GM21576 (cell line): ENCODE measurements around the gene YIPF6.
A peak's percentile ranks its signal among the peaks of the same experiment; 100 is the strongest.
"Not testable (repeated sequence)": the region's sequence is repeated elsewhere in the genome, so short reads cannot be mapped to it uniquely, and the experiment has no call there.

Source experiments
- ATAC-seq: cut with Tn5 transposase; IDR thresholded peaks from one replicate; pipeline ENCODE4 v1.9.1; 2021; ENCODE audit warnings: mild to moderate bottlenecking, moderate library complexity; ENCODE audit not compliant: unreplicated experiment

The YIPF6 gene, protein sequence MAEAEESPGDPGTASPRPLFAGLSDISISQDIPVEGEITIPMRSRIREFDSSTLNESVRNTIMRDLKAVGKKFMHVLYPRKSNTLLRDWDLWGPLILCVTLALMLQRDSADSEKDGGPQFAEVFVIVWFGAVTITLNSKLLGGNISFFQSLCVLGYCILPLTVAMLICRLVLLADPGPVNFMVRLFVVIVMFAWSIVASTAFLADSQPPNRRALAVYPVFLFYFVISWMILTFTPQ

DNA sequence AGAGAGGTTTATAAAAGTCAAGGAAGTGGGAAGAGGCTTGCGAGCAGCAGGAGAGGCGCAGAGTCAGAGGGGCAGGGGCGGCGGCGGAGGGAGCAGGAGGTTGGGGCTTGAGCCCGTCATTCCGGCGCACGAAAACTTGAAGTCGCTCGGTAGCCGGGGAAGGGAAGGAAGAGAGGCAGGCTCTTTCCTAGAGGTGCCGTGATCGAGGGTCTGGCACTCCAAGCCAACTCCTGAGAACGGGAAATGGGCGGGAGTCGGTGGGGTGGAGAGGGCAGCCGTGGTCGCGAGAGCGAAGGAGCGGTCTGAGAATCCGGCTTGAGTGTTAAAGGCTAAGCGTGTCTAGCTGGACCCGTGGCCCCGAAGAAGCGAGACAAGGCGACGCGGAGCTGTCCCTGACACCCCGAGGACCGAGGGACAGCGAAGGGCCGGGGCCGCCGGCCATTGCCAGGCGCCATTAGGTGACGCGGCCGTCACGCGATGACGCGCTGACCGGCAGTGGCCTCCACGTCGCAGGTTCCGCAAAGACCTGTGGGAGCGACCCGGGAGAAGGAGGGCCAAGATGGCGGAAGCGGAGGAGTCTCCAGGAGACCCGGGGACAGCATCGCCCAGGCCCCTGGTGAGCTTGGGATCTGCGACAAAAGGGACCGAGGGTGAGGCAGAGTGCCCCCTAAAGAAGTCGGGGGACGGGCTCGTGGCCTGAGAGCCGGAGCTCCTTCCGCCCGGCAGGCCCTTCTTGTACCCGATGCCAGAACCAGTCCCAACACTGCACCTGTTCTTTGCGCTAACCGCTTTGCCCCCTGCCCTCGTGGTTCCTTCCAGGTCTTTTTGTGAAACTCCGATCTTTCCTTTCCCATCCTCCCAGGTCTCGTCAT lies at the start of gene YIPF6:
Gene YIPF6, plus strand, starts transcription at position 544 of the 872 bp plus-strand sequence. Its CDS starts 16 bp downstream, at position 560.
- ATAC-seq = peak; percentile 97

DNA sequence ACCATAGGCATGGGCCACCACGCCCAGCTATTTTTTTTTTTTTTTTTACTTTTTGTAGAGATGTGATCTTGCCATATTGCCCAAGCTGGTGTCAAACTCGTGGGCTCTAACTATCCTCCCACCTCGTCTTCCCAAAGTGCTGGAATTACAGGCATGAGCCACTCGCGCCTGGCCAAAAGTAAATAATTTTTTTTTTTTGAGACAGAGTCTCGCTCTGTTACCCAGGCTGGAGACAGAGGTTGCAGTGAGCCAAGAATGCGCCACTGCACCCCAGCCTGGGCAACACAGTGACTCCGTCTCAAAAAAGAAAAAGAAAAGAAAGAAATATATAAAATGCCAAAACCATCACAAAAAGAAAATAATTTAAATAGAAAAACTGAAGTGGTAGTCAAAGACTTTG lies 47.1 kb upstream of the YIPF6 start:
- ATAC-seq = no peak

DNA sequence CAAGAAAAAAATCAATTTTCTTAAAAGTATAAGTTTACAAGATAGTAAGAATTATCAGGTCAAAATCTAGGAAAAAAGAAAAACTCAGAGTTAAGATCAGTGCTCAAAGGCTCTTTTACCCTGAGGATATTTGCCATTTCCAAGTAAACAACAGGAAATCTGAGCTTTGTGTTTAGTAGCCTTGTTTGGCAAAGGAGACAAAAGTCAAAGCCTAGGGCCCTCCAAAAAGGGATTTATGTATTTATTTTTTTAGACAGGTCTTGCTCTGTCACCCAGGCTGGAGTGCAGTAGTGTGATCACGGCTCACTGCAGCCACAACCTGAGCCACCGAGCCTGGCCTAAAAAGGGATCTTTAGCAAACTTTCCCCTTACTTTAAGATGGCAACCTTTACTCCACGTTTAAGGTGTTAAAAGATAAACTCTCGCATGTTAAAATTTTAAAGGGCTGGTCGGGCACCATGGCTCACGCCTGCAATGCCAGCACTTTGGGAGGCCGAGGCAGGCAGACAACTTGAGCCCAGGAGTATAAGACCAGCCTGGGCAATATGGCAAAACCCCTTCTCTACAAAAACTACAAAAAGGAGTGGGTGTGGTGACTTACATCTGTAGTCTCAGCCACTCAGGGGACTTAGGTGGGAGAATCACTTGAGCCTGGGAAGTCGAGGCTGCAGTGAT lies 44.2 kb upstream of the YIPF6 start:
- no peak for ATAC-seq

DNA sequence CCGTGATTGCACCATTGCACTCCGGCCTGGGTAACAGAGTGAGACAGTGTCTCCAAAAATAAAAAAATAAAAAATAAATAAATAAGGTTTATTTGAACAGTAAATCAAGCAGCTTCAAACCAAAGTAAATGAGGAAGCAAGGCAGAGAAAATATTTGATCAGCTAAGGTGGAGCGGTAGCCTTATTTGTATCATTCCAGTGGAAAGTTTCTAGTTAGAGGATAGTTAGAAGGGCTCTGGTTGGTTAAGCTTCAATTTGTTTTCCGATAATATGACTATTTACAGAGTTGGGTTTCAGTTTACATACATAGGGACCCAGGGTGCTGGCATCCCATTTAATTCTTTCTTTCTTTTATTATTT lies 43.7 kb upstream of the YIPF6 start:
- ATAC-seq = no peak

DNA sequence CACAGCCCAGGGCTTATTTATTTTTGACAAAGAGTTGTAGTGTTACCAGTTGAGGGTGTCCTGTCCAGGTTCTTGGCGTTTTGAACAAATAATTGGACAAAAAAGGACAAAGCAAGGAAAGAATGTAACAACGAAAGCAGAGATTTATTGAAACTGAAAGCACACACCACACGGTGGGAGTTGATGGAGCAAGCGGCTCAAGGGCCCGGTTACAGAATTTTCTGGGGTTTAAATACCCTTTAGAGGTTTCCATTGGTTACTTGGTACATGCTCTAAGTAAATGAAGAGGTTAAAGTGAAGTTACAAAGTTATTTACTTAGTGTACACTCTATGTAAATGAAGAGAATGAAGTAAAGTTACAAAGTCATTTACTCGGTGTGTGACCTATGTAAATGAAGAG lies 37.8 kb upstream of the YIPF6 start:
- no peak for ATAC-seq

DNA sequence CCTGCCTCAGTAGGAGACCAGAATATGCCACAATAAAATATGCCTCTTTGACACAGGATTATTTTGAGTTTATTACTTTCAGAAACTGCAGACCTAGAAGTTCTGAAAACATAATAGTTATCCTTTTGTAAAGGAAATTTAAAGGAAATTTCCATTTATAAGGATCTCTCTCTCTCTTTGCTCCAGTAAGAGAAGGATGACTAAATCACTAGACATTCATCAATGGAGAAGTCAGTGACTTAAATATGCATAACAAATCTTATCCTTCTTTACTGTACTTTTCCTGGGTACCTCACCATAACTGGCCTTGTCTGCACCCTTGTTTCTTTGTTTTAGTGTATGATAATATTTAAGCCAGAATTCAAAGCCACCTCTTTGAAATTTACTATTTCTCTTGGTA lies 37.3 kb upstream of the YIPF6 start:
- ATAC-seq = no peak

DNA sequence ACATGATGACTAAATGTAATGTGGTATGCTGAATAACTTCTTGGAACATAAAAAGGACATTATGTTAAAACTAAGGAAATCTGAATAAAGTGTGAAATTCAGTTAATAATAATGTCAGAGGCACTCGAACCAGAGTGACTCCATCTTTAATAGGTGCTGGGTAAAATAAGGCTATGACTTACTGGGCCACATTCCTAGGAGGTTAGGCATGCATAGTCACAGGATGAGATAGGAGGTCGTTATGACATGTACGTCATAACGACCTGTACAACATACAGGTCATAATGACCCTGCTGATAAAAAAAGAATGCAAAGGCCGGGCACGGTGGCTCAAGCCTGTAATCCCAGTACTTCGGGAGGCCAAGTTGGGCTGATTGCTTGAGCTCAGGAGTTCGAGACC lies 36.7 kb upstream of the YIPF6 start:
- no peak for ATAC-seq

DNA sequence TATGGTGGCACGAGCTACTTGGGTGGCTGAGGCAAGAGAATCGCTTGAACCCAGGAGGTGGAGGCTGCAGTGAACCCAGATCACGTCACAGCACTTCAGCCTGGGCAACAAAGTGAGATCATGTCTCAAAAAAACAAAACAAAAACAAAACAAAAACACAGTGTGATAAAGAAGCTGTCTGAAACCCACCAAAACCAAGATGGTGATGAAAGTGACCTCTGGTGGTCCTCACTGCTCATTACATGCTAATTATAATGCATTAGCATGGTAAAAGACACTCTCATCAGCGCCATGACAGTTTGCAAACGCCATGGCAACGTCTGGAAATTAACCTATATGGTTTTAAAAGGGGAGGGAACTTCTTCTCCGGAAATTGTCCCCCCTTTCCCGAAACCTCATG lies 36.2 kb upstream of the YIPF6 start:
- ATAC-seq = no peak

DNA sequence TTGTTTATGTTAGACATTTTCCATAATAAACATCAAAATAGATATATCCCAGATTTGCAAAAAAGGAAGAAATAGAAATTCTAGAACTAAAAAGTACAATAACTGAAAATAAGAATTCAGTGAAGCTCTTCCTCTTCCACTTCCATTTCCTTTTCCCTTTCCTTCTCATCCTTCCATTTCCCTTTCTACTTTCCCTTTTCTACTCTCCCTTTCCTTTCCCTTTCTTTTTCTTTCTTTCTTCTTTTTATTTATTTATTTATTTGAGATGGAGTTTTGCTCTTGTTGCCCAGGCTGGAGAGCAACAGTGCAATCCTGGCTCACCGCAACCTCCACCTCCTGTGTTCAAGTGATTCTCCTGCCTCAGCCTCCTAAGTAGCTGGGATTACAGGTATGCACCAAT lies 35.0 kb upstream of the YIPF6 start:
- ATAC-seq = no peak

DNA sequence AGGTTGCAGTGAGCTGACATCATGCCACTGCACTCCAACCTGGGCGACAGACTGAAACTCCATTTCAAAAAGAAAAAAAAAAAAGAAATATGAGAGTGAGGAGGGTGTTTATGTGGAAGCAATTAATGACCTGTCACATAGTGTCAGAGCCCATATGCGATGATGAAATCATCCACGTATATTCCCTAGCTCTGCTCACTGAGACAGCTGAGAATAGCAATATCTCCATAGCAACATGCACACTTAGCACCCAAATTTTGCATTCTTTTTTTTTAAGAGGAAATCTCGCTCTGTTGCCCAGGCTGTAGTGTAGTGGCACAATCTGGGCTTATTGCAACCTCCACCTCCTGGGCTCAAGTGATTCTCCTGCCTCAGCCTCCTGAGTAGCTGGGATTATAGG lies 34.1 kb upstream of the YIPF6 start:
- no peak for ATAC-seq

DNA sequence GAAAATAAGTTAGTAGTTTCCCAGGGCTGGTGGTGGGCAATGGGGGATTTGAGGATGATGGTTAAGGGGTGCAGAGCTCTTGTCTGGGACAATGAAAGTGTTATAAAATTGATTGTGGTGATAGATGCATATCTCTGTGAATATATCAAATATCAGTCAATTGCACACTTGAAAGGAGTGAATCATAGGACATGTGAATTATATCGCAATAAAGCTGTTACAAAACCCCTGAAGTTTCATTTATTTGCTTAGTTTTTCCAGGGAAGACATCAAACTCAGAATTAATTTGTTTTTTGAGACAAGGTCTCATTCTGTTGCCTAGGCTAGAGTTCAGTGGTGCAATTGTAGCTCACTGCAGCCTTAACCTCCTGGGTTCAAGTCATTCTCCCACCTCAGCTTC lies 17.9 kb upstream of the YIPF6 start:
- no peak for ATAC-seq

DNA sequence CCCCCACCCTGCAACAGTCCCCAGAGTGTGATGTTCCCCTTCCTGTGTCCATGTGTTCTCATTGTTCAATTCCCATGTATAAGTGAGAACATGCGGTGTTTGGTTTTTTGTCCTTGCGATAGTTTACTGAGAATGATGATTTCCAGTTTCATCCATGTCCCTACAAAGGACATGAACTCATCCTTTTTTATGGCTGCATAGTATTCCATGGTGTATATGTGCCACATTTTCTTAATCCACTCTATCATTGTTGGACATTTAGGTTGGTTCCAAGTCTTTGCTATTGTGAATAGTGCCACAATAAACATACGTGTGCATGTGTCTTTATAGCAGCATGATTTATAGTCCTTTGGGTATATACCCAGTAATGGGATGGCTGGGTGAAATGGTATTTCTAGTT lies 12.7 kb upstream of the YIPF6 start:
- not testable (repeated sequence) for ATAC-seq

DNA sequence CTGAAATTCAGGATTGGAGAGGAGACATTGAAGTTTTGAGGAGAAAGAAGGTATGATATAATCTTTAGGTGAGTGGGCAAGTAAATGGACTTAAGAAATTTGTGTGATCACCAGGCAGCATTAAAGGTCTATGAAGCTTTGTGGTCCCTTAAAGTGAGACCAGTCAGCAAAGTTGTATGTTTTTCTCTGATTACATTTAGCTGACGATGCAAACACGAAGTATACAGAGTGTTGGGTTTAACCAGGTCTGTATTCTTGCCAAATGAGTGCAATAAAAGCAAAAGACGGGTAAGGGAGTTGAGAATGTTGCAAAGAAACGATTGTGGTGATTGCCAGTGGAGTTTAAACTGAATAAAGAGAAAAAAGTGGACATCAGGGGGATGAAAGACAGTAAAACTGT lies 11.6 kb upstream of the YIPF6 start:
- no peak for ATAC-seq

DNA sequence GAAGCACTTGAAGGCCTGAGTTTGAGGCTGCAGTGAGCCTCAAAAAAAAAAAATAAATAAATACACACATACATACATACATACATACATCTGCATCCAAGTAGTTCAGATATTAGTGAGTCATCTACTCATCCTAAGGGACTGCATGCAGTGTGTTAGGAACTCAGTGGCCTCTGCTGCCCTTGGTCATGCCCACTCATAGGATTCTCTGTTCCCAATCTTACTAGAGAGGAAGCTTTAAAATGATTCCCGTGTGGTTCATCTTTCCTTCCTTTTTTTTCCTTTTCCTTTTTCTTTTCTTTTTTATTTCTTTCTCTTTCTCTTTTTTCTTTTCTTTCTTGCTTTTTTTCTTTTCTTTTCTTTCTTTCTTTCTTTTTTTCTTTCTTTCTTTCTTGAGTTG lies 10.9 kb upstream of the YIPF6 start:
- ATAC-seq = no peak

DNA sequence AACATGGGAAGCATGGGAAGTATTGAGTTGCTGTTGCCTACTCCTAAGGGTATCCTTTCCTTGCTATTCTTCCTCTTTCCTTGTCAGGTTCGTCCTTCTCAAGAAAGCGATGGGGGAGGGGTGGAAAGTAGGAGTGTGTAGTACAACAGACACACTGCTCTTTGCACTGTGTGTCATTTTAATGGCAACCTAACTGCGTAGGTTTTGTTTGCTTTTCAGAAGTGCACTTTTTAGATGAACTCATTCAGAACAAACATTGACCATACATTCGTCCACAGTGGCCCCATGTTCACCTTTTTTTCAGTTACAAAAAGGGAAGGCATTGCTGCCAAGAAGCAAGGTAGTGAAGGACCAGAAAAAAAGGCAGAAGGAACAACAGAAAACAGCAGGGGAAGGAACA lies 10.2 kb upstream of the YIPF6 start:
- ATAC-seq = no peak

DNA sequence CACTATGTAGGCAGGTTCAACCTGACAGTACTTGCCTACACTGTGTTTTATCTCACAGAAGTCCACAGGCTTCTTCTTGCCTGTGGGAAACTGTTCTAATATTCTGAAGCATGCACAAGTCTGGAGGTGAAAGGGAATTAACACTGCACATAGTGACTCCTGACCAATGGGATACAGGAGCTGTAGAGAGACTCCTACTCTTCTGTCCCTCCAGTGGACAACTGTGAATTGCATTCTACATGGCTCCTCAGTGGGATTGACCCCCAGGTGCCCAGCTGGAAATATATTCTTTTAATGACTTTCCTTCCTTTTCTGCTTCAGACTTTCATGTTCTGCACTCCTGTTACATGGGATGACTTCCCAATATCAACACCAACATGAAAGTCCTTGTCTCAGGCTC lies 8.2 kb upstream of the YIPF6 start:
- ATAC-seq = no peak

DNA sequence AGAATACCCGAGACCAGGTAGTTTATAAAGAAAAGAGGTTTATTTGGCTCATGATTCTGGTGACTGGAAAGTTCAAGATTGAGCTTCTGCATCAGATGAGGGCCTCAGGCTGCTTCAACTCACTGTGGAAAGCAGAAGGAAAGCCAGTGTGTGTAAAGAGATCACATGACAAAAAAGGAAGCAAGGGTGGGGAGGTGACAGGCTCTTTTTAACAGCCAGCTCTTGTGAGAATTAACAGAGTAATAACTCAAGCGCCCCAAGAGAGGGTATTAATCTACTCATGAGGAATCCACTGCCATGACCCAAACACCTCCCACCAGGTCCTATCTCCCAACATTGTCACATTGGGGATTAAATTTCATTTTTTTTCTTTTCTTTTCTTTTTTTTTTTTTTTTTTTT lies 6.3 kb upstream of the YIPF6 start:
- no peak for ATAC-seq

DNA sequence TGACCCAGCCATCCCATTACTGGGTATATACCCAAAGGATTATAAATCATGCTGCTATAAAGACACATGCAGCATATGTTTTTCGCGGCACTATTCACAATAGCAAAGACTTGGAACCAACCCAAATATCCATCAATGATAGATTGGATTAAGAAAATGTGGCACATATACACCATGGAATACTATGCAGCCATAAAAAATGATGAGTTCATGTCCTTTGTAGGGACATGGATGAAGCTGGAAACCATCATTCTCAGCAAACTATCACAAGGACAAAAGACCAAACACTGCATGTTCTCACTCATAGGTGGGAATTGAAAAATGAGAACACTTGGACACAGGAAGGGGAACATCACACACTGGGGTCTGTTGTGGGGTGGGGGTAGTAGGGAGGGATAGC lies 5.1 kb upstream of the YIPF6 start:
- not testable (repeated sequence) for ATAC-seq

DNA sequence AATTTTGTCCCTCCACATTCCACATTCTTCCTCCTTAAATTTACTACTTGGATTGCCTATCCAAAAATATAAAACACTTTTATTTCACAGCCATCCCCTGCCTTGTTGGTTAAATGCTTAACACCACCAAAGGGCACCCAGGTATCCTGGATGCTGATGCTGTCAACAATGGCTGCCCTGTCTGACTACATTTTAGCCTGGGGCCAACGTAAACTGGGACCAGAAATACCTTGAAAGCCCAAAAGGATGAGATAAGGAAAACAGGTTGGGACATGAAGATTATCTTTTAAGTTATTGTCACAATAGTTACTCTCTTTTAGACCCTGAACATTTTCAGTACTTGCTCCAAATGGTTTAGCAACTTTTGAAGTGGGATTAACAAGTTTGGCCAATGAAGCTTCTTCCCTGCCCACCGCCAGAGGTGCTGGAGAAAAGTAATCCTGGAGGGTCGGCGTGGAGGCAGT lies 775 bp upstream of the YIPF6 start:
- ATAC-seq = no peak

DNA sequence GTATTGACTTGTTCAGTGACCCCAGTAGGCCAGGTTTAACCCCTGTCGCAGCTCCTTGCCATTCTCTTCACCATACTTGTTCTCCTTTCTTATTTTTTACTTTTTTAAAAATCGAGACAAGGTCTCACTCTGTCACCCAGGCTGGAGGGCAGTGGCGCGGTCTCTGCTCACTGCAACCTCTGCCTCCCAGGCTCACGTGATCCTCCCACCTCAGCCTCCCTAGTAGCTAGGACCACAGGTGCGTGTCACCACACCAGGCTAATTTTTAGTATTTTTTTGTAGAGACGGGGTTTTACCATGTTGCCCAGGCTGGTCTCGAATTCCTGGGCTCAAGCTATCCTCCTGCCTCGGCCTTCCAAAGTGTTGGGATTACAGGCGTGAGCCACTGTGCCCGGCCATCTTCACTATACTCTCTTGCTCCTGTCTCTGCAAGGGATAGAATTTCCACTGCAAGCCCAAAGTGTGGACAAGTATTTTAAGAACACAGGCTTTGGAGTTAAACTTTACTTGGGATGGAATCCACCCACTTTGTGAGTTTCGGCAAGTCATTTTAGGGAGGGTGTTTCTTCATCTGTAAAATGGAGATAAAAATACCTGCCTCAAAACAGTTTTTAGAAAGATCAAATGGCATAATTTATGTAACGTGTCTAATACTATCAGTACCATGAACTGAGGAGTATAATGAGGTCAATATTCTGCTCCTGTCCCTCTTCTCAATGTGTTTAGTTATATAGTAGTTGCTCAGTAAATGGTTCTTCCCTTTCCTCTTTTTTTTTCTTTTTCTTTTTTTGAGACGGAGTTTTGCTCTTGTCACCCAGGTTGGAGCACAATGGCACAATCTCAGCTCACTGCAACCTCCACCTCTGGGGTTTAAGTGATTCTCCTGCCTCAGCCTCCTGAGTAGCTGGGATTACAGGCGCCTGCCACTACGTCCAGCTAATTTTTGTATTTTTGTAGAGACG lies 973 bp downstream of the YIPF6 start:
- ATAC-seq = no peak
